ENCODE measurements around the gene SDK2.

SDK2 gene

DNA sequence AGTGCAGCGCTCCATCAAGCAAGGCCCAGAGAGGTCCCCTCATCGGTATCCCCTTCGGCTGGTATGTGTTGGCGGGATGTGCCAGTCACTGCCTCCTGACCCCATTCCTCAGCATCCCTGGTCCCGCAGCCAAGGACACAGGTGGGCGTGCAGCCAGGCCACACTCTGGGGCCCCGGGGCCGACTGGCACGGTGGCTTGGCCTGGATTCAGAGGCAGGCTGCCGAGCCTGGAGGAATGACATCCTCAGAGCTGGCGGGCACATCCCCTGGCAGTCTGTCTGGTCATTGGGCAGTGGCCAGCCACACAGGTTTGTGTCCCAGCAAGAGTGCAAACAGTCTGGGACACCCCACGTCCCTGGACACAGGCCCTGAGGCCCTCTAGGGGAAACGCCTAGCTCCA, 111.1 kb downstream of the SDK2 start:
- H3K27me3 ChIP-seq (ENCODE audit: control insufficient read depth in 2 of 2, insufficient read depth in 2 of 2, low read length in 2 of 2), result peaks cover 0 to 2% of the 10 kb centered on the region in 2 donors
- no peaks in the 10 kb centered on the region for H3K4me1 ChIP-seq (ENCODE audit: control insufficient read depth in 2 of 2, insufficient read depth in 2 of 2, low read length in 2 of 2)
- H3K27ac ChIP-seq (ENCODE audit: low read depth in 2 of 2, low read length in 2 of 2), result no peak overlapping the region
- no peaks in the 10 kb centered on the region for H3K9me3 ChIP-seq (ENCODE audit: control insufficient read depth in 2 of 2, low read length in 2 of 2)
- no peak overlapping the region for H3K9ac ChIP-seq (ENCODE audit: low read depth in 1 of 2, low read length in 2 of 2)
- no peaks in the 10 kb centered on the region for H3K36me3 ChIP-seq (ENCODE audit: control insufficient read depth in 2 of 2, insufficient read depth in 2 of 2, low read length in 2 of 2)
- no peak overlapping the region for H3K4me3 ChIP-seq (ENCODE audit: low read length in 2 of 2)

DNA sequence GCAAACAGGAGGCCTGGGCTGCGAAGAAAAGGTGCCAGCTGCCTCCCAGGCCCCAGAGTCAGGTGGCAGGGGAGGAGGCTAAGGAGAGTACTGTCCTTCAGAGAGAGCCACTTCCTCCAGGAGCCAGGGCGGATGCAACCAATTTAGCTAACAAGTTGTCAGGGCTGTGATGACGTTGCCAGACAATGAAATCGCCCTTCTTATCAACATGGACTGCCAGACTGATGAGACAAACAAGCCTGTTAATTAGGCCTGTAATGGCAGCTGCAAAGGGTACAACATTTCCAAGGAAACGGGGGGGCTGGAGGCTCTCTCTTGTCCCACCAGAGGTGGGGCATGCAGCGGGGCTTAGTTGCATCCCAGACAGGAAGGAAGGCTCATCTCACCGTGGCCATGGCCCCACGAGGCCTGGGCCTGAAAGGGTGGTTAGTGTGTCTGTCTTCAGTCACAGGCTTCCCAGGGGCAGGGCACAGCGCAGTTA, 111.8 kb downstream of the SDK2 start:
- H3K9ac ChIP-seq (ENCODE audit: low read depth in 1 of 2, low read length in 2 of 2), result no peak overlapping the region
- H3K4me1 ChIP-seq (ENCODE audit: control insufficient read depth in 2 of 2, insufficient read depth in 2 of 2, low read length in 2 of 2), result no peaks in the 10 kb centered on the region
- no peaks in the 10 kb centered on the region for H3K36me3 ChIP-seq (ENCODE audit: control insufficient read depth in 2 of 2, insufficient read depth in 2 of 2, low read length in 2 of 2)
- peaks cover 0 to 2% of the 10 kb centered on the region in 2 donors for H3K27me3 ChIP-seq (ENCODE audit: control insufficient read depth in 2 of 2, insufficient read depth in 2 of 2, low read length in 2 of 2)
- no peak overlapping the region for H3K4me3 ChIP-seq (ENCODE audit: low read length in 2 of 2)
- H3K9me3 ChIP-seq (ENCODE audit: control insufficient read depth in 2 of 2, low read length in 2 of 2), result no peaks in the 10 kb centered on the region
- H3K27ac ChIP-seq (ENCODE audit: low read depth in 2 of 2, low read length in 2 of 2), result no peak overlapping the region

DNA sequence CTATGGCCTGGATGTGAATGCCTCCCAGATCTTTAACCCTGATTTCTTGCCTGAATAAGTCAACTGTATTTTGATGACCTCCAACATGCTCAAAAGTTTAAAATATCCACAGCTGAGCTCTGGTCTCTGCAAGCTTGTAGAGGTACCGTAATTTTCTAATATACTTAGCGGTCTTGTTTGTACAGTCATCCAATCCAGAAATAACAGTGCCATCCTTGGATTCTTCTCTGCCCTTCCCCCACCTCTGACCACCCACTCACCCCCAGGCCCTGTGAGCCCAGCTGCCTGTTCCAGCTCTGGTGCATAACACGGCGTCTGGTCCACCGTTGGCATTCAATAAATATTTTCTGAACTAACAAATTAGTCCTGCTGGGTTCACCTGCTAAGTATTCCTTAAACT, 113.1 kb downstream of the SDK2 start:
- no peak overlapping the region for H3K9ac ChIP-seq (ENCODE audit: low read depth in 1 of 2, low read length in 2 of 2)
- H3K36me3 ChIP-seq (ENCODE audit: control insufficient read depth in 2 of 2, insufficient read depth in 2 of 2, low read length in 2 of 2), result no peaks in the 10 kb centered on the region
- no peak overlapping the region for H3K4me3 ChIP-seq (ENCODE audit: low read length in 2 of 2)
- no peaks in the 10 kb centered on the region for H3K9me3 ChIP-seq (ENCODE audit: control insufficient read depth in 2 of 2, low read length in 2 of 2)
- H3K4me1 ChIP-seq (ENCODE audit: control insufficient read depth in 2 of 2, insufficient read depth in 2 of 2, low read length in 2 of 2), result no peaks in the 10 kb centered on the region
- peaks cover 0 to 2% of the 10 kb centered on the region in 2 donors for H3K27me3 ChIP-seq (ENCODE audit: control insufficient read depth in 2 of 2, insufficient read depth in 2 of 2, low read length in 2 of 2)
- H3K27ac ChIP-seq (ENCODE audit: low read depth in 2 of 2, low read length in 2 of 2), result no peak overlapping the region

DNA sequence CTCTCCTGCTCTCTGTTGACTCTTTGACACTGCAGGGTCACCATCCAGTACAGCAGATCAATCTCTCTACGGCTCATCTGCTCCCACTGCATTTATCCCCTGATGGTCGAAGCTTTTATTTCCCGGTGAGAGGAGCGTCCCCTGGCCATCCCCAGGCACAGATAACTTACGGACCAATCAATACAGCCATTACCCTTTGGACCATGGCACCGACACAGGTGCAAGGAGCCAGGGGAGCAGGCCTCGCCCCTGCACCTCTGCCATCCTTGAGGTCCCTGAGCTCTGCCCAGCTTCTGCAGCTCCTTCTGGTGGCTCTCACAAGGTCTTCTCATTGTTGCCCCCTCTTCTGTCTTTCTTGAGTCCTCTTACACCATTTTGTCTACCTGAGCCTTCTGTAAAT, 115.6 kb downstream of the SDK2 start:
- Histone ChIP-seq H3K36me3 (ENCODE audit: control insufficient read depth in 2 of 2, insufficient read depth in 2 of 2, low read length in 2 of 2) (no peaks in the 10 kb centered on the region), H3K9me3 (ENCODE audit: control insufficient read depth in 2 of 2, low read length in 2 of 2) (no peaks in the 10 kb centered on the region), H3K4me1 (ENCODE audit: control insufficient read depth in 2 of 2, insufficient read depth in 2 of 2, low read length in 2 of 2) (no peaks in the 10 kb centered on the region), H3K27ac (ENCODE audit: low read depth in 2 of 2, low read length in 2 of 2) (no peak overlapping the region), H3K27me3 (ENCODE audit: control insufficient read depth in 2 of 2, insufficient read depth in 2 of 2, low read length in 2 of 2) (peaks cover 0 to 2% of the 10 kb centered on the region in 2 donors), H3K4me3 (ENCODE audit: low read length in 2 of 2) (no peak overlapping the region), H3K9ac (ENCODE audit: low read depth in 1 of 2, low read length in 2 of 2) (no peak overlapping the region)

DNA sequence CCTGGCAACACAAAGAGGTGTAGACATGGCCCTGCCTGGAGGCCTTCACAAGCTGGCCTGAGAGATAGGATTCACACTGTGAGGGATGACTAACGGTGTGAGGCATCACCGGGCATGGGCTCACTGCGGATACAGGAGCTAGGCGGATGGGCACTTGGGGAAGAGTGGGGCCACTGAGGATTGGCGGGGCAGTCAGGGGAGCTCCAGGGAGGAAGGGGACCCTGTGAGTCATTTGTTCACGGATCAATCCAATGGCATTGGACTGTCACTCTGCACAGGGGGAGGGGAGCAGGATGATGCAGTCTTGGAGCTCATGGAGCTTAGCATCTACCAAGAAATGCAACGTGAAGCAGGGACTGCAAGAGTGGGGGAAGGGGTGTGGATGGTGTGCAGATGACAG, 117.3 kb downstream of the SDK2 start:
- Histone ChIP-seq H3K4me3 (ENCODE audit: low read length in 2 of 2) (no peak overlapping the region), H3K9ac (ENCODE audit: low read depth in 1 of 2, low read length in 2 of 2) (no peak overlapping the region), H3K36me3 (ENCODE audit: control insufficient read depth in 2 of 2, insufficient read depth in 2 of 2, low read length in 2 of 2) (no peaks in the 10 kb centered on the region), H3K27ac (ENCODE audit: low read depth in 2 of 2, low read length in 2 of 2) (no peak overlapping the region), H3K27me3 (ENCODE audit: control insufficient read depth in 2 of 2, insufficient read depth in 2 of 2, low read length in 2 of 2) (peaks cover 0 to 2% of the 10 kb centered on the region in 2 donors), H3K4me1 (ENCODE audit: control insufficient read depth in 2 of 2, insufficient read depth in 2 of 2, low read length in 2 of 2) (no peaks in the 10 kb centered on the region), H3K9me3 (ENCODE audit: control insufficient read depth in 2 of 2, low read length in 2 of 2) (no peaks in the 10 kb centered on the region)

GRCh38 chr17:73524941-73525679, 119.1 kb downstream of the SDK2 start:
- no peaks in the 10 kb centered on the region for H3K36me3 ChIP-seq (ENCODE audit: control insufficient read depth in 2 of 2, insufficient read depth in 2 of 2, low read length in 2 of 2)
- no peaks in the 10 kb centered on the region for H3K9me3 ChIP-seq (ENCODE audit: control insufficient read depth in 2 of 2, low read length in 2 of 2)
- no peak overlapping the region for H3K4me3 ChIP-seq (ENCODE audit: low read length in 2 of 2)
- H3K27me3 ChIP-seq (ENCODE audit: control insufficient read depth in 2 of 2, insufficient read depth in 2 of 2, low read length in 2 of 2), result no peaks in the 10 kb centered on the region
- no peaks in the 10 kb centered on the region for H3K4me1 ChIP-seq (ENCODE audit: control insufficient read depth in 2 of 2, insufficient read depth in 2 of 2, low read length in 2 of 2)
- H3K9ac ChIP-seq (ENCODE audit: low read depth in 1 of 2, low read length in 2 of 2), result no peak overlapping the region
- H3K27ac ChIP-seq (ENCODE audit: low read depth in 2 of 2, low read length in 2 of 2), result no peak overlapping the region

DNA sequence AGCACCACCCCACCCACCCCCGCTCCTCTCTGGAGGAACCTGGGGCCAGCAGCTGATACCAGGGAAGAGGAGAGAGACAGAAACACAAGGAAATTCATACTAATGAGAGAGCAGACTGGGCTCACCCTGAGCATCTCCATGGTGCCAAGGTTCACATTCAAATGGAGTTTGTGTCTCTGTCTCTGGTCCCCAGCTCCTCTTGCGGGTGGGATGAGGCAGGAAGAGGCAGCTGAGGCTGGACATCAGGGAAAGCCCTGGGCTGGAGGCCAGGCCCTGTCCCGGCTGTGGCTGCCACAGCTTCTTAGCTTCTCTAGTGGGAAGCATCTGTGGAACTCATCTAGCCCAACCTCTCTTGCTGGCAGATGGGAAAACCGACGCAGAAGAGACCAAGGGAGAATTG, 121.5 kb downstream of the SDK2 start:
- no peaks in the 10 kb centered on the region for H3K9me3 ChIP-seq (ENCODE audit: control insufficient read depth in 2 of 2, low read length in 2 of 2)
- H3K9ac ChIP-seq (ENCODE audit: low read depth in 1 of 2, low read length in 2 of 2), result no peak overlapping the region
- H3K27me3 ChIP-seq (ENCODE audit: control insufficient read depth in 2 of 2, insufficient read depth in 2 of 2, low read length in 2 of 2), result no peaks in the 10 kb centered on the region
- no peak overlapping the region for H3K27ac ChIP-seq (ENCODE audit: low read depth in 2 of 2, low read length in 2 of 2)
- no peak overlapping the region for H3K4me3 ChIP-seq (ENCODE audit: low read length in 2 of 2)
- no peaks in the 10 kb centered on the region for H3K36me3 ChIP-seq (ENCODE audit: control insufficient read depth in 2 of 2, insufficient read depth in 2 of 2, low read length in 2 of 2)
- no peaks in the 10 kb centered on the region for H3K4me1 ChIP-seq (ENCODE audit: control insufficient read depth in 2 of 2, insufficient read depth in 2 of 2, low read length in 2 of 2)

- Histone ChIP-seq H3K27ac (ENCODE audit: low read depth in 2 of 2, low read length in 2 of 2) (no peak overlapping the region), H3K9ac (ENCODE audit: low read depth in 1 of 2, low read length in 2 of 2) (no peak overlapping the region), H3K27me3 (ENCODE audit: control insufficient read depth in 2 of 2, insufficient read depth in 2 of 2, low read length in 2 of 2) (no peaks in the 10 kb centered on the region)
Observed at GRCh38 chr17:73522107-73522506, 122.1 kb downstream of the SDK2 start.

DNA sequence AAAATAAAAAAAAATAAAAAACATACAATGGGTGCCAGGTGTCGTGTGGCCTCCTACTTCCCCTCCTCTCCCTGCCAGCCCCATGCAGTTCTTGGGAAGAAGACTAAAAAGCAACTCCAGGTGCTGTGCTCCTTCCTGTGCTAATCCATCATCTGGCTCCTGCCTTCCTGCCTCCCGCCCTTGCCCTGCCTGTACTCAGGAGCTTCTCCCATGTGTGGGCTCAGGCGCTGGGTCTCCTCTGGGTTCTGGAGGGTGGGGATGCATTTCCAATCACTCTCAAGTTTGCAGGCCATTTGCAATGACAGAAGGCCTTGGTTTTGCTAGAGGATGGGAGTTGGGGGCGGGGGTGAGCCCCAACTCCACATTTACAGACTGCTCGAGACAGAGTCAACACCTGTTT, 122.9 kb downstream of the SDK2 start:
- H3K9ac ChIP-seq (ENCODE audit: low read depth in 1 of 2, low read length in 2 of 2), result no peak overlapping the region
- no peaks in the 10 kb centered on the region for H3K4me1 ChIP-seq (ENCODE audit: control insufficient read depth in 2 of 2, insufficient read depth in 2 of 2, low read length in 2 of 2)
- H3K9me3 ChIP-seq (ENCODE audit: control insufficient read depth in 2 of 2, low read length in 2 of 2), result no peaks in the 10 kb centered on the region
- H3K27ac ChIP-seq (ENCODE audit: low read depth in 2 of 2, low read length in 2 of 2), result no peak overlapping the region
- H3K36me3 ChIP-seq (ENCODE audit: control insufficient read depth in 2 of 2, insufficient read depth in 2 of 2, low read length in 2 of 2), result no peaks in the 10 kb centered on the region
- H3K27me3 ChIP-seq (ENCODE audit: control insufficient read depth in 2 of 2, insufficient read depth in 2 of 2, low read length in 2 of 2), result no peaks in the 10 kb centered on the region
- no peak overlapping the region for H3K4me3 ChIP-seq (ENCODE audit: low read length in 2 of 2)

More at GRCh38 chr17:73522107-73522506, 122.1 kb downstream of the SDK2 start:
- no peaks in the 10 kb centered on the region for H3K4me1 ChIP-seq (ENCODE audit: control insufficient read depth in 2 of 2, insufficient read depth in 2 of 2, low read length in 2 of 2)
- no peaks in the 10 kb centered on the region for H3K36me3 ChIP-seq (ENCODE audit: control insufficient read depth in 2 of 2, insufficient read depth in 2 of 2, low read length in 2 of 2)
- H3K9me3 ChIP-seq (ENCODE audit: control insufficient read depth in 2 of 2, low read length in 2 of 2), result no peaks in the 10 kb centered on the region
- H3K4me3 ChIP-seq (ENCODE audit: low read length in 2 of 2), result no peak overlapping the region

DNA sequence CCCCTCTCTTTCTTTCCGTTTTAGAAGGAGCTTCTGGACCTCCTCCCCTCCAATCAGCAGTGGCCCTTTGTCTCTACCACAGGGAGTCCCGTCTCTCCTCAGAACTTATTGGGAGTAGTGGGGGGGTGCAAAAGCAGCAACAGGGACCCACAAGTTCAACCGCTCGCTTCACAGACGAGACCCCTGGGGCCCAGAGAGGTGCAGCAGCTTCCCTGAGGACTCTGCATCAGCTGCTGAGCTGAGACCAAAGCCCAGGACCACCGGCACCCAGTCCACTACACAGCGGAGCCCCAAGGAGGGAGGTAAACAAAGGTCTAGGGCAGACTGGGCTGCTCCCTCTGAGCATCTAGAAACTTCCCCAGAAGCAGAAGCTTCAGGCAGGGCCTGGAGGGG, 123.9 kb downstream of the SDK2 start:
- H3K9me3 ChIP-seq (ENCODE audit: control insufficient read depth in 2 of 2, low read length in 2 of 2), result no peaks in the 10 kb centered on the region
- H3K9ac ChIP-seq (ENCODE audit: low read depth in 1 of 2, low read length in 2 of 2), result no peak overlapping the region
- H3K27me3 ChIP-seq (ENCODE audit: control insufficient read depth in 2 of 2, insufficient read depth in 2 of 2, low read length in 2 of 2), result no peaks in the 10 kb centered on the region
- no peaks in the 10 kb centered on the region for H3K4me1 ChIP-seq (ENCODE audit: control insufficient read depth in 2 of 2, insufficient read depth in 2 of 2, low read length in 2 of 2)
- no peak overlapping the region for H3K4me3 ChIP-seq (ENCODE audit: low read length in 2 of 2)
- H3K36me3 ChIP-seq (ENCODE audit: control insufficient read depth in 2 of 2, insufficient read depth in 2 of 2, low read length in 2 of 2), result no peaks in the 10 kb centered on the region
- H3K27ac ChIP-seq (ENCODE audit: low read depth in 2 of 2, low read length in 2 of 2), result no peak overlapping the region
